NCI-H82 treated with DMSO at 0.1 percent for 48 hours (cell line): Measurements from ENCODE around the gene PACRG.

ENCODE experiments used
- DNase-seq: peaks from one replicate; lab custom pipeline; 2025; ENCODE audit not compliant: unreplicated experiment; lab: John Stamatoyannopoulos, UW

Gene PACRG

DNA sequence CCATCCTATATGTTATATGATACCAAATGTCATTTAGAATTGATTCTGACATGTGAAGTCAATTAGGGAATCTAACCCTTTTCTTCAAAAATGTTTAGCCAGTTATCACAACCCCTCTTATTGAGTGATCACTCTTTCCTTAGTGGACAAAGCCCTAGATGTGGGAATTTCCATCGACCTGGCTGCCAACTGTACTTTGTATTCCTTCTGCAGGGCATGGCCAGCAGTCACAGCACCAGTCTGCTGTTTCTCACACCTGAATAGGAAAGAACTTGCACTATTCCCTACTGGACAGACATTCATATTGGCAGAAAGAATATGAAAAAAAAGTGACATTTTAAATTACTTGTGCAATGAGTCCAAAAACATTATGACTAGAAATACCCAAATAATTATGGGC is 271.0 kb downstream of the PACRG start:
- DNase-seq = no peak

GRCh38 chr6:162999575-163000285 is 272.0 kb downstream of the PACRG start:
- DNase-seq = no peak

GRCh38 chr6:163001330-163001729 is 273.6 kb downstream of the PACRG start:
- no peak for DNase-seq

GRCh38 chr6:163008186-163008585 is 280.4 kb downstream of the PACRG start:
- DNase-seq = no peak

DNA sequence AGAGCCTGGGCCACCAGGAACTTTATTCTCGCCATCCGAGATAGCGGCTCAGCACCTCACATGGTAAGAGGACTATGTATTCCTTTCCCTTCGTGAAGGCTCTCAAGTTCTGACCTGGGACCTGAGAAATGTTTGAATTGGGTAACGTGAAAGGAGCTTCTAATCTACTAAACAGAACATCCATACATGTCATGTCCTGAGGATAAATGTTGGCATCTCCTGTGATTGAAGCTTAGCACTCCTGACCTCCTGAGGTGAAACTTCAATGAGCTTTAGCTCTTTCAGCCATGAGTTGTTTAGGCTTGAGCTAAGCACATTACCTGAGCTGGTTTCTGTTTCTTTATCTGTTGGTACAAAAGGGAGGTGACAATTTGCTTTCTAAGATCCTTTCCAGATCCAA is 280.9 kb downstream of the PACRG start:
- DNase-seq = no peak

DNA sequence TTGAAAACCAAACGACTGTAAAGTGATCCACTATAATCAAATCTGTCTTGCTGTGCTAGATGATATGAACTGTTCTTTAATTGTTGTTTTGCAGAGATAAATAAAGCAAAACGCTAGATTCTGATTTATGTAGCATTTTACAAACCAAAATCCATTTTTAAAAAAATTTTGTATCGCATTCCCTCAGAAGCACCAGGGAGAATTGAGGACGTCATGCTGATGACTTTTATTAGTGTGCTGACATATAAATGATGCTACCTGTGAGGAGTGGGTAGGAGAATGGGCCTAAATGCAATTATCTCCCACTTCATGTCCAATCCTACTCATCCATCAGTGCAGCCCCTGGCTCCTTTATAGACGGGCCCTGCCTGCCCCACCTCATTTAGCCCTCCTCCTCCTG is 282.4 kb downstream of the PACRG start:
- no peak for DNase-seq

- DNase-seq = no peak
Observed at GRCh38 chr6:163014736-163015135, 287.0 kb downstream of the PACRG start.

- DNase-seq = no peak
Observed at GRCh38 chr6:163017801-163018200, 290.0 kb downstream of the PACRG start.

GRCh38 chr6:163019926-163020325 is 292.2 kb downstream of the PACRG start:
- DNase-seq = no peak

GRCh38 chr6:163021054-163021453 is 293.3 kb downstream of the PACRG start:
- DNase-seq = no peak

GRCh38 chr6:163023700-163024099 is 295.9 kb downstream of the PACRG start:
- no peak for DNase-seq

GRCh38 chr6:163026893-163027292 is 299.1 kb downstream of the PACRG start:
- no peak for DNase-seq

DNA sequence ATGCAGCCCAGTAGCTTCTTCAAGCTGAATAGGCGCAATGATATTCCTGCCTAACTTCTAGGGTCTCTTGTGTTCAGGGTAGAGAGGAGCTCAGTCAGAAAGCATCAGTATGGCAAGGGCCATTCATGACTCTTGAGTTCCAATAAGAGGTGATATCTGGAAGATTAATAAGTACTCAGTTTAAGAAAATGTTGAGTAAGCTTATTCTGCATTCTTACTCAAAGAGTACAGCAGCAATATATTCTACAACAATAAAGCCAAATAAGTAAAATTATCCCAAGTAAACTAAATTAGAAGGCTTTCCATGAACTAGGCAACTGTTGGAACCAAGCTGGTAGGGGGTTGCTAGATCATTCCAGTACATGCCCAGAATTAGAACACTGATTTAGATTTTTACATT is 303.2 kb downstream of the PACRG start:
- no peak for DNase-seq

- DNase-seq = no peak
Observed at GRCh38 chr6:163031931-163032330, 304.2 kb downstream of the PACRG start.

- no peak for DNase-seq
Observed at GRCh38 chr6:163036160-163036645, 308.4 kb downstream of the PACRG start.

DNA sequence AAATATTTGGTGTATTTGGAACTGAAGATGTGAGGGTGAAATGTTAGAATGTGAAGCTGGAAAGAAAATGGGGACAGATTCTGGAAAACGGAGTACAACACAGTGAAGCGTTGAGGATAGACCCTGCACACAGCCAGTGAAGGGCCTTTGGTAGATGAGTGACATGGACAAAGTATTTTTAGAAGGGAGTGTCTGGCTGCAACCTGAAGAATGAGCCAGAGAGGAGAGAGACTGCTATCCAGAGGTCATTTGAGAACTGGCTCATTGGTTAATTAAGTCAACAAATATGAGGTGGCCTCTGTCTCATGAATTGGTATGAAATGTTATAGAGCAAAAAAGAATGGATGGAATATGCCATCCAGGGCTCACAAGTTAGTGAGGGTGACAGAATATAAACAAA is 310.5 kb downstream of the PACRG start:
- no peak for DNase-seq

DNA sequence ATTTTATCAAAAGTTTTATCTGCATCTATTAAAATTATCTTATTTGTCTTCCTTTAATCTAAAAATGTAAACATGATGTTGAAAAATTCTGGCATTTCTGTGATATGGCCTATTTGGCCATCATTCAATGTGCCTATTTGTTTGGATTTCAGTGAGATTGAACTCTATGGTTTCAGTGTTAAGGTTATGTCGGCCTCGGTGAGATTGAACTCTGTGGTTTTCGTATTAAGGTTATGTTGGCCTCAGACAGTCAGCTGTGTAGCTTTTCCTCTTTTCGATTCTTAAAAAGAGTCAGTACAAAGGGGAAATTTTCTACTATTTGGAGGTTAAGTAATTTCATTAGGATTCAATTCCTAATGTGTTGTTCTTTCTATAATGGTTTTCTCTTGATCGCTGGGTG is 320.6 kb downstream of the PACRG start:
- DNase-seq = no peak

- DNase-seq = no peak
Observed at GRCh38 chr6:163053667-163054344, 326.0 kb downstream of the PACRG start.

DNA sequence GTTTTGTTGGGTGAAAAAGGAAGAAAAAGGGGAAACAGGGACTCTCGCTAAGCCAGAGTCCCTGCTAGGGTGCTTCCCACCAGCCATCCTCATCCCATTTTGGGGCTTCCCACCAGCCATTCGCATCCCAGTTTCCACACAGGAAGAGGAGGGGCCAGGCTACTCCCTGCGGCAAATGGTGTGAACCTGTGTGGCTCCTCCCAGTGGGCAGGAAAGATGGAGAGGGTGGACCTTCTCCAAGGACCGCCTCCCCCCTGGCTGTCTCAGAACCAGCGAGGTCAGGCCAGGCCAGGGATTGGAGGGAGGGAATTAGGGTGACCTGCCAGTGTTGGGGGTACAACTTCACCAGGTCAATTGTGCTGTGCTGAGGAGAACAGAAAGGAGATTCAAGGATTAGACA is 326.9 kb downstream of the PACRG start:
- no peak for DNase-seq

- DNase-seq = no peak
Observed at GRCh38 chr6:163057260-163057659, 329.5 kb downstream of the PACRG start.

DNA sequence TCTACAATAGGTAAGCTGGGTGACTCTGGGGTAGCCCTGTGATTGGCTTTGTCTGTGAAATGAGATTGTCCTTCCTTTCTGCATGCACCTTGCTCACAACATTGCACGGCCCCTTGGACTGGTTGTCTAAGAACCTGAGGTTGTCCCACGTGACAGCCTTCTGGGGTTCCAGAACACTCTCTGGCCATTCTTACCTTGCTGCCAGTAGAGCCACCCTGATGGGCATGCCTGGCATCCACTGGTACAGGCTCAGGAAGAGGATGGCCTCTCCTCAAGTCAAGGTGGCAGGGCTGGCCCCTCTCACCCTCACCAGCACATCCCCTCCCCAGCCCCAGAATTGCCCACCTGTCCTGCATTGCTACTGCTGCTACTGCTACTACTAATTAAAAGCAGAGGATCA is 335.0 kb downstream of the PACRG start:
- no peak for DNase-seq

- DNase-seq = no peak
Observed at GRCh38 chr6:163063561-163063960, 335.8 kb downstream of the PACRG start.

GRCh38 chr6:163064397-163064796 is 336.6 kb downstream of the PACRG start:
- no peak for DNase-seq
